ENCODE results near the gene HOXD9.

DNA sequence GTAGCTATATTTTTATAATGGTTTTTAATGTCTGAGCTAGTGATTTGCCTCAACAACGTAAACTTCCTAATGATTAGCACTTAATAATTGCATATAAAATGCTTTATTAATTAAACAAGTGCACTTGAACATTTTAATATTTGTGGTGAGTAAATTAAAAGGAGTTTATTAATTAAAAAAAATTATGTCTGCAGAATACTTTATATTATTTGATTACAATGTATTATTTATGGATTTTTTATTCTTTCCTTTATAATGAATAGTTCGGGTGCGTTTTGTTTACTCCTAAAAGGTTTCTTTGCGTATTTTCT, 9.3 kb downstream of the HOXD9 start:
- TF ChIP-seq POLR2A (IDR thresholded peaks at IDR 0.05) (no peak), EP300 (IDR thresholded peaks at IDR 0.05) (no peak)
- TF ChIP-seq, protein P1, sequence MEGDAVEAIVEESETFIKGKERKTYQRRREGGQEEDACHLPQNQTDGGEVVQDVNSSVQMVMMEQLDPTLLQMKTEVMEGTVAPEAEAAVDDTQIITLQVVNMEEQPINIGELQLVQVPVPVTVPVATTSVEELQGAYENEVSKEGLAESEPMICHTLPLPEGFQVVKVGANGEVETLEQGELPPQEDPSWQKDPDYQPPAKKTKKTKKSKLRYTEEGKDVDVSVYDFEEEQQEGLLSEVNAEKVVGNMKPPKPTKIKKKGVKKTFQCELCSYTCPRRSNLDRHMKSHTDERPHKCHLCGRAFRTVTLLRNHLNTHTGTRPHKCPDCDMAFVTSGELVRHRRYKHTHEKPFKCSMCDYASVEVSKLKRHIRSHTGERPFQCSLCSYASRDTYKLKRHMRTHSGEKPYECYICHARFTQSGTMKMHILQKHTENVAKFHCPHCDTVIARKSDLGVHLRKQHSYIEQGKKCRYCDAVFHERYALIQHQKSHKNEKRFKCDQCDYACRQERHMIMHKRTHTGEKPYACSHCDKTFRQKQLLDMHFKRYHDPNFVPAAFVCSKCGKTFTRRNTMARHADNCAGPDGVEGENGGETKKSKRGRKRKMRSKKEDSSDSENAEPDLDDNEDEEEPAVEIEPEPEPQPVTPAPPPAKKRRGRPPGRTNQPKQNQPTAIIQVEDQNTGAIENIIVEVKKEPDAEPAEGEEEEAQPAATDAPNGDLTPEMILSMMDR (IDR thresholded peaks at IDR 0.05) = no peak

Data from stomach (tissue), 4 donors.